Muscle layer of duodenum (tissue), 2 donors: ENCODE measurements around the gene CERS3.

Experiments used
- H3K27ac ChIP-seq: one replicate; pipeline ENCODE4 v1.7.0; 2013; ENCODE audit warnings: mild to moderate bottlenecking, low read length
- H3K27me3 ChIP-seq: one replicate; pipeline ENCODE4 v1.7.0; 2013; ENCODE audit warnings: low read depth, mild to moderate bottlenecking, control low read depth, low read length
- H3K36me3 ChIP-seq, 2 donors: one replicate each; pipeline ENCODE4 v1.7.0; 2013; ENCODE audit warnings: low read length in 2 of 2, control low read depth in 1 of 2, mild to moderate bottlenecking in 1 of 2; ENCODE audit not compliant: insufficient read depth in 2 of 2, control insufficient read depth in 1 of 2
- H3K4me1 ChIP-seq, 2 donors: one replicate each; pipeline ENCODE4 v1.7.0; 2013; ENCODE audit warnings: low read length in 2 of 2, mild to moderate bottlenecking in 2 of 2, control low read depth in 1 of 2, moderate library complexity in 1 of 2; ENCODE audit not compliant: insufficient read depth in 2 of 2, control insufficient read depth in 1 of 2
- H3K4me3 ChIP-seq, 2 donors: one replicate each; pipeline ENCODE4 v1.7.0; 2013; ENCODE audit warnings: low read length in 2 of 2, low read depth in 1 of 2, mild to moderate bottlenecking in 1 of 2
- H3K9me3 ChIP-seq, 2 donors: one replicate each; pipeline ENCODE4 v1.7.0; 2013; ENCODE audit warnings: low read length in 2 of 2, control low read depth in 1 of 2, mild to moderate bottlenecking in 1 of 2; ENCODE audit not compliant: control insufficient read depth in 1 of 2
- donor health status: healthy.

Gene CERS3

DNA sequence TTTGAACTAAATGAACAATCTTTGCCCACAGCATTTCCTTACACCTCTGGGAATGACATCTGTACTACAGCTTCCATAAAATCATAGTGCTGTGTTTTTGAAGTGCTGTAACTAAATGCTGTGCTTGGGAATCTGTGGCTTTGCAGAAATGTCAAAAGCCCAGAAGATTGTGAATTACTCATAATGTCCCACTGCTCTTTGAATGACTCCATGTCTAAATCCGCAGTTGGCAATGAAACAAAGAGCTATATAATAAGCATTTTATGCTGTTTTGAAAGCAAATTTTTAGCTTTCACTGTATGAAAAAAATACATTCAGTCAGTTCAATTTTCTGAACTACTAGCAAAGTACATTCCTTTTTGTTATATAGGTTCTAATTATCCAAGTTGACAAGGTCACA is 98.3 kb downstream of the CERS3 start:
- Histone ChIP-seq H3K4me1 (no peaks in the 10 kb centered on the region), H3K27me3 (no peaks in the 10 kb centered on the region), H3K4me3 (no peak overlapping the region), H3K36me3 (no peaks in the 10 kb centered on the region), H3K27ac (no peak overlapping the region), H3K9me3 (peaks cover 0 to under 1% of the 10 kb centered on the region in 2 donors)

DNA sequence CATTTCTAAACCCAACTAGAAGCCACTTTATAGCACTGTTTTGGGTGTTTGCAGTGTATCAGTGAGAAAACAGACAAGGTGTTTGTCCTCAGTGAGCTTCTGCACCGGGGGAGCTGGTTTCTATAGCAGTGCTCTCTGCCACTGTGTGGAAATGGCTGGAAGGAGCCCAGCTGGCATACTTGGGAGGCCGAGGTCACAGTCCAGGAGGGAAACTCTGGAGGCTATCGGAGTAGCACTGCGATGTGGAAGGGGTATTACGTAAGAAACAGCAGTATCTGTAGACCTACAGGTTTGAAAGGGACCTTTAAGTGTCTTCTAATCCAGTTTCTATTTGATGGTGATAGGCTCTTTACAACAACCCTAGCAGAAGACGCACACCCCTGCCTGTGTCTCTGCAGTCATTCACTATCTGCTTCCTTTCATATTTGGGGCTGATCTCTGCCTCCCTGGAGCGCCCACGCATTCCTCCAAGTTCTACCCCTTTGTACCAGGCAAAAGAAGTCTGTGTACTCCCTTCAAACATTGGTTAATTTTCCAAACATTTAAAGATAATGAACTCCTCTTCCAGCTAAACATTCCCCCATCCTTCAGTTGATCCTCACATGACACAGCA is 99.5 kb downstream of the CERS3 start:
- no peaks in the 10 kb centered on the region for H3K27me3 ChIP-seq
- H3K27ac ChIP-seq = no peak overlapping the region
- H3K4me1 ChIP-seq = no peaks in the 10 kb centered on the region
- no peak overlapping the region for H3K4me3 ChIP-seq
- peaks cover 0 to 10% of the 10 kb centered on the region in 2 donors for H3K9me3 ChIP-seq
- H3K36me3 ChIP-seq = no peaks in the 10 kb centered on the region

DNA sequence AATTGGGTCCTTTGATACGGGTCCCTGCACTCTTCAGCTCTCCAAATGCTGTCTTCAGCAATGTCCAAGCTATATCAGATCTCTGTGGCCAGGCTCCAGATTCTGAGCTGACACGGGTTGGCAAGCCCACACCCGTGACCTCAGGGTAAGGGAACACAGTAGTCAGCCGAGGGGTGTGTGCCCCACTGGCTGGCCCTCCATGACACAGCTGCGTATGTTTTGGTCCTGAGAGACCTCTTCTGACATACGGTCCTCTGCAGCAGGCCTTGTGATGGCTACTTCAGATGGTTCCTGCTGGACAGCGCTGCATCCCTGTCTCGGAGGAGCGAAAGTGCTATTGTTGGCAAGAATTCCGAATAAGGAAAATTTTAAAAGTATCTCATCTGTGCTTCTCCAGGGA is 101.8 kb downstream of the CERS3 start:
- Histone ChIP-seq H3K4me1 (no peaks in the 10 kb centered on the region), H3K9me3 (peaks cover 0 to 21% of the 10 kb centered on the region in 2 donors), H3K27ac (no peak overlapping the region), H3K36me3 (no peaks in the 10 kb centered on the region), H3K27me3 (no peaks in the 10 kb centered on the region), H3K4me3 (no peak overlapping the region)

- H3K36me3 ChIP-seq = no peaks in the 10 kb centered on the region
- H3K4me3 ChIP-seq = no peak overlapping the region
- no peak overlapping the region for H3K27ac ChIP-seq
- H3K4me1 ChIP-seq = no peaks in the 10 kb centered on the region
- no peaks in the 10 kb centered on the region for H3K27me3 ChIP-seq
- H3K9me3 ChIP-seq = peaks cover 0 to 9% of the 10 kb centered on the region in 2 donors
These were observed 123.6 kb downstream of the CERS3 start for GRCh38 chr15:100405179-100405578.

DNA sequence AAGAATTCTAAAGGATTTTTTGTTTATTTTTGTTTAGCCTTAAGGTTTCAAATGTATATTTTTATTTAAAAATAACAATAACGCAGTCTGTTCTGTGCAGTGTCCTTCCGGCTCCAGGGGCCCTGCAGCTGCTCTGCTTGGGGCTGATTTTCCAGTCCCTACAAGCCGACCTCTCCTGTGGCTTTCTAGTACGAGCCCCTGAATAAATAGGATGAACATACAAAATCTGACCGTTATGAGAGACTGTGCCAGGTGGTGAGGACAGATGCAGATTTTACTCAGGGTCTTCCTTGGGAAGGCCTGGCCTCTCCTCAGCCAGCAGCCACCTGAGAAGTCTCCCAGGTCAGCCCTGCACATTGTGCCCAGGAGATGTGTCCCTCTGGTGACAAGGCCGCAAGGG is 127.8 kb downstream of the CERS3 start:
- no peaks in the 10 kb centered on the region for H3K27me3 ChIP-seq
- peaks cover 0 to 6% of the 10 kb centered on the region in 2 donors for H3K9me3 ChIP-seq
- no peaks in the 10 kb centered on the region for H3K36me3 ChIP-seq
- H3K4me1 ChIP-seq = no peaks in the 10 kb centered on the region
- H3K4me3 ChIP-seq = no peak overlapping the region
- no peak overlapping the region for H3K27ac ChIP-seq

DNA sequence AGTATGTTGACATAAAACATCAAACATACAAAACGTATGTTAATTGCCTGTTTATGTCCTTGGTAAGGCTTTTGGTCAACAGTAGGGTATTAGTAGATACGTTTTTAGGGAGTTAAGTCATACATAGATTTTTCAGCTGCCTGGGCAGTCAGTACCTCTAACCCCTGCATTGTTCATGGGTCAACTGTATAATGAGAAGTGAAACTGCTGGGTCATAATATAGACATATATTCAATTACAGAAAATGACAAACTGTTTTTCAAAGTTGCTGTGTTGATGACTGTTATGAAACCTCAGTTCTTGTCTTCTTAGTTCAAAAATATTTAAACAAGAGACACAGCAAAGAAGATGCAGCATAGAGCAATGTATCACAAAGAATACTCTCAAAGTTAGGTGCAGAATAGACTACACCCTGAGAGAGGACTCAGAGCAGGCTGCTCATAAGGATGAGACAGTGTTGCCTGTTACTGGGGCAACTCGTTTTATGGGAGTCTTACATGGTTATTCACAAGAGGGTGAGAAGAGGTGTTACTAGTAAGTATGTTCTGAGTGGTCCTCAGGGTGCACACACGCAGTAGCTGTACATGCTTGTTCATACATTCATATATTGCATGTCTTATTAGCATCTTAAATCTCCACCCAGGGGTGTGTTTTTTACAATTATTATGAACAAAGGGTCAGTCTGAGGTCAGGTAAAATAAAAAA is 133.9 kb downstream of the CERS3 start:
- H3K4me1 ChIP-seq = no peaks in the 10 kb centered on the region
- H3K9me3 ChIP-seq = no peaks in the 10 kb centered on the region
- H3K4me3 ChIP-seq = no peak overlapping the region
- no peaks in the 10 kb centered on the region for H3K27me3 ChIP-seq
- no peaks in the 10 kb centered on the region for H3K36me3 ChIP-seq
- no peak overlapping the region for H3K27ac ChIP-seq

- Histone ChIP-seq H3K27me3 (no peaks in the 10 kb centered on the region), H3K27ac (no peak overlapping the region), H3K36me3 (no peaks in the 10 kb centered on the region), H3K4me1 (no peaks in the 10 kb centered on the region), H3K4me3 (no peak overlapping the region), H3K9me3 (peaks cover 0 to 1% of the 10 kb centered on the region in 2 donors)
These were observed 135.7 kb downstream of the CERS3 start for GRCh38 chr15:100393008-100393407.

DNA sequence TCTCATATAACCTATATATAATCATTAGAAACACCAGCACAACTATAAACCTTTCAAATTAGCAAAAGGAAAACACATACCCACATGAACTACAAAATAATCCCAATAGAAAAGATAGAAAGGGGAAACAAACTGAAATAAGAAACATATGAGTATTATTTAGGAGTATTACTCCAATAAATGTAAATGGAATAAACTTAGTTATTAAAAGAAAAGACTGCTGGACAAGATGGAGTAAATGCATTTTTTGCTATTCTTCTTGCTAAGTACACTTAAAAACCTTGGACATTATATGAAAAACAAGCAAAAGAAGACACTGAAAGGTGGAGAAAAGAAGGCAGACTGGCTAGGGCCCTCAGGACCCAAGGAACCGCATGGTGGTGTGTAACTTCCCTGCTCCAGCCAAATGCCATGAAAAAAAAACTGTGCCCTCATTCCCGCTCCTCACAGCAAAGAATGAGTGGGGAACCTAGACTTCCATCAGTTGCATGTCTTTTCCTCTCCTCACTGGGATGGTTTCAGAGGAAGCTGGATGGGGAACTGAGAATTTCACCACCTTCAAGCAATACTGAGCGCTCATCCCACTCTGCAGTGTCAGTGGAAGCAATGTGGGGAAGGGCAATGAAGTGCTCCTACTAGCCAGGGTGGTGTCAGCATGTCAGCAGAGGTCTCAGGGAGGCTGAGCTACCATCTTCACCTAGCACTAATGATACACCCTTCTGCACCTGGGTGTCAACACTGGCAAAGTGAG is 143.3 kb downstream of the CERS3 start:
- H3K9me3 ChIP-seq = peaks cover 0 to 27% of the 10 kb centered on the region in 2 donors

GRCh38 chr15:100384108-100384410 is 144.7 kb downstream of the CERS3 start:
- Histone ChIP-seq H3K9me3 (peaks cover 0 to 27% of the 10 kb centered on the region in 2 donors), H3K27ac (no peak overlapping the region), H3K27me3 (no peaks in the 10 kb centered on the region)

More for the DNA sequence above, 143.3 kb downstream of the CERS3 start:
- Histone ChIP-seq H3K27ac (no peak overlapping the region), H3K4me3 (no peak overlapping the region), H3K4me1 (no peaks in the 10 kb centered on the region), H3K27me3 (no peaks in the 10 kb centered on the region), H3K36me3 (no peaks in the 10 kb centered on the region)

DNA sequence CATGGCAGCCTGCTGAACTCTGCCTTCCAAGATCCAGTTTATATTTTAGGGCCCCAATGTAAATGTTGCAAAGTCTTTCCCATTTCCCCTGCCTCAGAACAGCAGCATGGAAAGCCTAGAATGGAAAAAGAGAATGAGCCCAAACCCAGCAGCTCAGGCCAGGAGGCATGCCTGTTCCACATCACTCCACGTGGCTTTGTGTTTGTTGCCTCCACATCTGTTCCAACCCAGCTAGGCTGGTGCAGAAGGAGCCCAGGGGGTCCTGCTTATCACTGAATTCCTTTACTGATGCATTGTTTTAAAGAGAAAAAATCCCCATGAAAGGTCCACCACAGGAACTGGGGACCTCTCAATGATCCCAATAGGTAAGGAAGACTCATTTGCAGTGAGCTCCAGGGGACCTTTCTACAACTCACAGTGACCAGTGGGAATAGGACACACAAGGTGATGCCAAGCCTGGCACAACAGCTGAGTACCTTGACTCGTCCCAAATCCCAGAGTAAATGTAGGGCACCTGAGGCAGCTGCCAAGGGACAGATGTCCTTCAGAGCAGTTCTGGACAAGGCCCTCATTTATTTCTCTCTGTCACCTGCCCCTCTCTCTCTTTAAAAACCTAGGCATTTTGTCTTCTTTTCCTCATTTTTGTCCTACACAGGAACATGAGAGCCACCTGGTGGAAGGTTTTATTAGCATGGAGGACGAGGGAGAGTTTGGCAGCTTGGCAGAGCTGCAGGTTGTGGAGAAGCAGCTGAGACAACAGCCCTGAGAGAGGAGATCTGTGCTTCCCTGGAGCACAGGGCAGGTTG is 145.2 kb downstream of the CERS3 start:
- H3K9me3 ChIP-seq = peaks cover 0 to 27% of the 10 kb centered on the region in 2 donors
- no peaks in the 10 kb centered on the region for H3K4me1 ChIP-seq
- H3K36me3 ChIP-seq = no peaks in the 10 kb centered on the region
- H3K27me3 ChIP-seq = no peaks in the 10 kb centered on the region
- no peak overlapping the region for H3K27ac ChIP-seq
- no peak overlapping the region for H3K4me3 ChIP-seq

More at GRCh38 chr15:100384108-100384410, 144.7 kb downstream of the CERS3 start:
- H3K4me3 ChIP-seq = no peak overlapping the region
- no peaks in the 10 kb centered on the region for H3K4me1 ChIP-seq
- H3K36me3 ChIP-seq = no peaks in the 10 kb centered on the region

DNA sequence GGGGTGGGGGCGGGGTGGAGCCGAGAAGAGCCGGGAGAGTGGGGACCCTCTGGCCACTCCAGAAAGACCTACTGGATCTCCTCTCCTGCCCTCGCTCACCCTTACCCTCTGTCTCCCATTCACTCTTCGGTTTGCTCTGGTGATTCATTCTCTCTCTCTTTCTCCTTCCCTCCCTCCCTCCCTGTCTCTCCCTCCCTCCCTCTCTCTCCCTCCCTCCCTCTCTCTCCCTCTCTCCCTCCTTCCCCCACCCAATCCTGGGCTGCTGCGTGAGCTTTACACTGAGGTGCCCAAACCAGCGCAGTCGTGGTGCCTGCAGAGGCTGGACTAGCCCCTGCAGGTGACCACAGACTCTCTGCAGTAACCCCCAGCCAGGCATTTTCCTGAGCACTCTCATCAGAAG is 154.8 kb downstream of the CERS3 start:
- H3K27me3 ChIP-seq = peaks cover 12% of the 10 kb centered on the region
- H3K36me3 ChIP-seq = no peaks in the 10 kb centered on the region
- no peak overlapping the region for H3K27ac ChIP-seq

More for the DNA sequence above, 154.8 kb downstream of the CERS3 start:
- Histone ChIP-seq H3K4me1 (no peaks in the 10 kb centered on the region), H3K4me3 (no peak overlapping the region), H3K9me3 (peaks cover 0 to 13% of the 10 kb centered on the region in 2 donors)
